Astrocyte of the cerebellum (primary cell): ENCODE data around the gene ULBP2.
"Not testable (repeated sequence)": the region's sequence is repeated elsewhere in the genome, so short reads cannot be mapped to it uniquely, and the experiment has no call there.

Experiments
- DNase-seq: peaks from one replicate; pipeline ENCODE4 v3.0.0-alpha.2; 2011; ENCODE audit warnings: low read depth
- H3K4me3 ChIP-seq: 2 replicates; pipeline ENCODE4 v1.5.1; 2011; ENCODE audit warnings: mild to moderate bottlenecking, low read depth, low read length, moderate library complexity
- CTCF ChIP-seq: IDR thresholded peaks from 2 replicates; pipeline ENCODE4 v1.5.1; 2012; ENCODE audit warnings: low read length, low read depth, moderate library complexity, mild to moderate bottlenecking; ENCODE audit errors: missing control alignments
- in situ Hi-C: cut with HindIII; loops from 2 replicates; pipeline ENCODE4 v1.10.0; 2017; ENCODE audit warnings: low sequenced_read_pairs

ULBP2 gene

GRCh38 chr6:149909701-149910470, 31.9 kb upstream of the ULBP2 start:
- no peak for TF ChIP-seq CTCF
- no peak overlapping the region for H3K4me3 ChIP-seq
- in situ Hi-C loops, result loop anchor here (10.0 kb wide), 1 partner anchor 55 kb away; no protein-coding TSS in a partner anchor
- DNase-seq, result no peak

GRCh38 chr6:149910721-149911151, 31.1 kb upstream of the ULBP2 start:
- in situ Hi-C loops, result no loop called here
- no peak for DNase-seq
- TF ChIP-seq CTCF, result no peak
- no peak overlapping the region for H3K4me3 ChIP-seq

GRCh38 chr6:149912680-149913079, 29.1 kb upstream of the ULBP2 start:
- DNase-seq, in situ Hi-C loops, H3K4me3 ChIP-seq: not testable (repeated sequence)

- DNase-seq, result no peak
- no peak overlapping the region for H3K4me3 ChIP-seq
- no peak for TF ChIP-seq CTCF
- in situ Hi-C loops, result no loop called here
Observed at GRCh38 chr6:149913085-149913484, 28.7 kb upstream of the ULBP2 start.

- H3K4me3 ChIP-seq, result no peak overlapping the region
- in situ Hi-C loops, result no loop called here
- no peak for DNase-seq
- no peak for TF ChIP-seq CTCF
Observed at GRCh38 chr6:149913540-149914240, 28.1 kb upstream of the ULBP2 start.

- no peak for DNase-seq
- in situ Hi-C loops, result no loop called here
- H3K4me3 ChIP-seq, result no peak overlapping the region
- TF ChIP-seq CTCF, result no peak
Observed at GRCh38 chr6:149915970-149916865, 25.6 kb upstream of the ULBP2 start.

GRCh38 chr6:149917679-149918078, 24.1 kb upstream of the ULBP2 start:
- in situ Hi-C loops, result no loop called here
- TF ChIP-seq CTCF, result no peak
- no peak for DNase-seq
- no peak overlapping the region for H3K4me3 ChIP-seq
